ENCODE results near the gene BCAS3.
"Not testable (repeated sequence)": the region's sequence is repeated elsewhere in the genome, so short reads cannot be mapped to it uniquely, and the experiment has no call there.

Gene BCAS3

DNA sequence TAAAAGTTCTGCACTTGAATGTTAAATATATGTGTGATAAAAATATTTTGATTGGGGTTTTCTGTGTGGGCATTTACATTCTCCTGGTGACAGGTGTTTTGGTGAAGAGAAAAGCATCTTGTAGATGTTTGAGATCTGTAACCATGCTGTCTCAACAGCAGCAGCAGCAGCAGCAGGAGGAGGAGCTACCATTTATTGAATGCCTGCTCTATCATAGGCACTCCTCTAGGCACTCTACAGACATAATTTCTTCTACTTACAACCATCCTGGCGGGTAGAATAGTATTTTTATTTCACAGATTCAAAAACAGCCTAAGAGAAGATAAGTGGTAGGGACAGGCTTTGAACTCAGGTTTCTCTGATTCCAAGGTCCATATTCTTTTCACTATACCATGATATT is 562.3 kb downstream of the BCAS3 start:
- no peak for DNase-seq

DNA sequence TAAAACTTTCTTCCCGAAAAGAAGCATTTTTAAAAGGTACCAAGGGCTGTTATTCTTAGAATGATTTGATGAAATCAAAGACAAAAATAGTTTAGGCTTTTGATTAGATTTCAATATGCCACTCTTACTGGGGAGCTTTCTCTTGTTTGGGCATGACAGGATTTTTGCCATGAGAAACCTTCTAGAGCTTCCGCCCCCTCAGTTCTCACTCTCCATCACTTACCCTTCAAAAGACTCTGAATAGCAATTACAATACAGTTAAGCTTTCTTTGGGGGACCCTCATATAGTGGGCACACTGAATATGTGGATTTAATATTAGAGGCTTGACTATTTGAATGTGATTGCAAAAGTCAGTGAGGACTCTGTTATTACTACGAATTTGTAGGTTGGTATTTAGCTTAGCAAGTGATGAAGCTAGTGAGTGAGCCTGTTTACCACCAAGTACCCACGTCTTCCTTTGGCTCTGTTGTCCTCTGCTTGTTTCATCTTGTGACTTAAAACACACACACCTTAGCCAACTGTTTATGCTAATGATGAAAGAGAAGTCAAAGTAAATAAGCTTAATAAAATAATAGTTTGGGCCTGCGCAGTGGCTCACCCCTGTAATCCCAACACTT is 563.3 kb downstream of the BCAS3 start:
- DNase-seq, result no peak

DNA sequence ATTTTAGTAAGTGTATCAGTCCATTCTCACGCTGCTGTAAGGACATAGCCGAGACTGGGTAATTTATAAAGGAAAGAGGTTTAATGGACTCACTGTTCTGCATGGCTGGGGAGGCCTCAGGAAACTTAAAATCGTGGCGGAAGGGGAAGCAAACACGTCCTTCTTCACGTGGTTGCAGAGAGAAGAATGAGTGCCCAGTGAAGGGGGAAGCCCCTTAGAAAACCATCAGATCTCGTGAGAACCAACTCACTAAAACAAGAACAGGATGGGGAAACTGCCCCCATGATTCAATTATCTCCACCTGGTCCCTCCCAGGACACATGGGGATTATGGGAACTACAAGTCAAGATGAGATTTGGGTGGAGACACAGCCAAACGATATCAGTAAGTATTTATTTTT is 567.3 kb downstream of the BCAS3 start:
- DNase-seq, result not testable (repeated sequence)

DNA sequence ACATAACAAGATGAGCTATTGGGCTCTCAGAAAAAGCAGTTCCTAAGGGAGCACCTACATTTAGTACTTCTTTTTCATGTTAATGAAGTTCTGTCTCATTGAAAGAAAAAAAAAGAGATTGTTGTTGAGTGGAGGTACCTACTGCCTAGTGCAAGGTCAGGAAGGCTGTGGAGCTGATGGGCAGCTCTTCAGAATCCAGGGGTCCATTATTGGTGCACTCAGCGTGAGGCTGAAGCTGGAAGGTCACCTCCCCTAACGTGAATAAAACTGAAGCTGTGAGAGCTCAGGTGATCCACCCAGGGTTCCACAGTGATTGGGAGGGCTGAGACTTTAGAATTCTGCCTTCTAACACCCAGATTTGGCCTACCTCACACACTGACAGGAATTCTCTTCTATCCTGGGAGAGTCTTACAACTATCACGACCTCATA is 568.1 kb downstream of the BCAS3 start:
- no peak for DNase-seq

DNA sequence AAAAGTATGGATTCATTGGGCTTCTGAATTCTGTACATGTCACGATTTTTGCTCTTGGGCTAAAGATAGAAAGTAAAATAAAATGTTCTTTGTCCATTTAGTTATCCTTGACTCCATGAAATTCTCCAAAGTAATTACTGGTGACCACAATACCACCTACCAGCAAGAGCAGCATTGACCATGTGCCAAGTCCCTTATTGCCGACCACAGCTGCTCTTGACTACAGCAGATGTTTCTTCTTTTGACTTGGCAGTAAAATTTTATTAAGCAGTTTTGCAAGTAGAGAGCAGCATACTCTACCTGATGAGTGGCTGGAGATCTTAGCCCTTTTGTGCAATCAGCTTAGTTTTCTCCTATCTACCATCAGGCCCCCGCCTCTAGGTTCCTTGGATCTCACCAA is 569.8 kb downstream of the BCAS3 start:
- no peak for DNase-seq

DNA sequence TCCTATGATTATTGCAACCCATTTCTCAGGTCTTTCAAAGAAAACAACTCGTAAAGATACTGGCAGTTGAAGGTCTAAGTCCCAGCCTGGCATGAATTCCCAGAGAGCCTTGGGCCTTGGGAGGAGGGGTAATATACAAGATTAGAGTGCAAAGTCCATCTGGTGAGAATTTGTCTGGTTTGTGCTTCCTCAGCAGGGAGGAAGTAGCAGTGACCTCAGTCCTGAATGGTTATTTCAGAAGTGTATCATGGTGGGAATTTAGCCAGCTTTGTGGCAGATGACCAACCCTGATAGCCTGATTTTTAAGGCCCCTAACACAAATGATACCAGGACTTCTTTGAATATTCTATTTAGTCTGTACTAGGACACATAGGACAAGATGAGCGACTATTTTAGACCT is 570.7 kb downstream of the BCAS3 start:
- DNase-seq, result no peak

DNA sequence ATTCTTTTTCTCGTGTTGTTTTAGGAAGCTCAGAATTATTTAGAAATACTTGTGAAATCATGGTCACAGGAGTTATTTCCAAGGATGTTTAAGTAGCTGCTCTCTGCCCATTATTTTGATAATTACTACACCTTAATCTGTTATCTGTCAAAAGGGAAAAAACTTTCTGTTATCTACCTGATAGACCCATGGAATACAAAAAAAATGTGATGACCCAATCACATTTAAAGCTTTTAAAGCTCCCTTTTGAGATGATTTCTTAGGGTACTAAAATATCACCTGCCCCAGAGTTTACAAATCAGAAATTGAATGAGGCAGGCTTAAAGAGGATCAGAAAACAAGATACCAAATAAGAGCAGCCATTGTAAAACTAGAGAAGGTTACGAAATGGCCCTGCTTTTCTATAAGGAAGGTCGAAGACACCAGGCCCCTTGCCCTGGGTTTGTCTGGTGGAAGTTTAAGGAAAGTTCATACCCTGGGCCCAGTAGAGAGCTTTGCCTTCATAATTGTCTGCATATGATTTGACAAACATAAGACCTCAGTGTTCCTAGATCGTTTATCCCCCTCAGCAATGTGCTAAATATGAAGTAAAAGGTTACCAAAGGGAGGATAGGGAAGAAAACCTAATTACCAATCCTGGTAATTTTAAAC is 572.1 kb downstream of the BCAS3 start:
- DNase-seq, result no peak

DNA sequence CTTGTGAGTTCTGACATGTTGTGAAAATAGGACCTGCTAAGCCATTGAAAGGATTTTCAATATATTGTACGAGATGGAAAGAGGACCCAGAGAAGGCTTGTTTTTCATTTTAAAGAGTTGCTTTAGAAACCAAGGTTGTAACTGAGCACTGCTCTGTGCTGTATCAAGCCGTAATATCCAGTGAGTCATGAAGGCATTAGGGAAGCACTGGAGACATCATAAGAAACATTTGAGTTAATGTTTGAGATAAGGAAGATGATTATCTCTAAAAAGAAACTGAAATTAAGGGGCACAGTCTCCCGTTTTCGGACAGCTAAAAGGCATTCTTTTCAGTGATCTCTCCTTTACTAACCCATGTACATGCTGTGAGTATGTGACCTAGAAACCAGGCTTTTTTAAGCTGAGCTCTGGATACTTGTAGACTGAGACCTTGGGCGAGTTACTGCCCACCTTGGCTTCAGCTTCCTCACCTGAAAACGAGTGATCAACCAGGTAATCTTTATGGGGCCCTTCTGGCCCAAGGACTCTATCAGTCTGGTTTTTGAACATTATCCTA is 572.8 kb downstream of the BCAS3 start:
- DNase-seq, result no peak

DNA sequence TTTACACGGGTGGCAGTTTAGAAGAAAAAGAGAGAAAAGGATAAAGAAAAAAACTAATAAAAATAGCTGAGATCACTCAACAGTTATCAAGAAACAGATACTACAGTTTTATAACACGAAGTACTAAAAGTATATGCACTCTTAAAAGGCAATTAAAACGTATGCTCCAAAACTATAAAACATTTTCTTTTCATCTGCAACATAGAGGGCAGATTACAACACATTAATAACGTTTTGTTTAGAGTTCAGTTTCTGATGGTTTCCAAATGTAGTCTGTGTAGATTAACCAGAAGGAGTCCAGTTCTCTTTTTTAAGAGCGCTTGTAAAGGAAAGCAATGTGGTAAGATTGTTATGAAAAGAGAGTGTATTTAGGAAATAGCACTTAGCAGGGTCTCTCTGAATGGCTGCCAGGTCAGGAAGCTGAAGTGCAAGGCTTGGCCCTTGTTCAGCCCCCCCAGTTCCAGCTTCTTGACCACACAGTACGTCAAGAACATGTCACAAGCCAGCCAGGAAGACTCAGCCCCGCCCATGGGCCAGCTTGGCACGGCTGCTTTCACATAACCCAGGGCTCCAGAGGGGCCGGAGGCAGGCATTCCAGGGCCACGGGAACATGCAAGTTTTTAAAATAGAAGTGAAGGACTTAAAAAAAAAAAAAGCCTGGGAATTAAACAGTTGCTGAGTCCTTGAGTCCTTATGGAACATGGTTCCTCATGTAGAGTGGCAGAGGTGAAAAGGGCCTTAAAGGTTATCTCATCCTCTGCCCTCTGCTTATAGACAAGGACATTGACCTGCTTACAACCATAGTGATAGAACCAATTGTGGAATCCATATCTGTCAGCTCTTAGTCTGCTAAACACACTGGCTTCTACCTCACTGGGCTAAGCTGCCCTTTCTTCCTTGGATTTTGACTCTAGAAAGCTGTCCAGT is 574.6 kb downstream of the BCAS3 start:
- DNase-seq, result no peak

DNA sequence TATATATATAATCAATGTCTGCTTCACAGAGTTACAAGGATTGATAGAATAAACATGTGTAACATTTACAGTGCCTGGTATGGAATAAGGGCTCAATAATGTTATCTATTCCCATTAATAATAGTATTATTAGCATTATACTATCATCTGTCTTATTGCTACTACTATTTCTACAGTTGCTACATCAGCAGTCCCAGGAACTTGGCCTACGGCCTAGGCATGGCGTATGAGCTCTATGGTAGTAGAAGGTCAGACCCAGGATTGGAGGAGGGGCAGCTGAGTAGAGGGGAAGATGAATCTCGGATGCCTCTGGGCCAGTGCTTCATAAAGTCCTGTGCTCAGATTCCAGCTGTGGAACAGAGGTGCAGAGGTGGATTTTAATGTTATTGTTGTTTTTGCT is 575.7 kb downstream of the BCAS3 start:
- no peak for DNase-seq

DNA sequence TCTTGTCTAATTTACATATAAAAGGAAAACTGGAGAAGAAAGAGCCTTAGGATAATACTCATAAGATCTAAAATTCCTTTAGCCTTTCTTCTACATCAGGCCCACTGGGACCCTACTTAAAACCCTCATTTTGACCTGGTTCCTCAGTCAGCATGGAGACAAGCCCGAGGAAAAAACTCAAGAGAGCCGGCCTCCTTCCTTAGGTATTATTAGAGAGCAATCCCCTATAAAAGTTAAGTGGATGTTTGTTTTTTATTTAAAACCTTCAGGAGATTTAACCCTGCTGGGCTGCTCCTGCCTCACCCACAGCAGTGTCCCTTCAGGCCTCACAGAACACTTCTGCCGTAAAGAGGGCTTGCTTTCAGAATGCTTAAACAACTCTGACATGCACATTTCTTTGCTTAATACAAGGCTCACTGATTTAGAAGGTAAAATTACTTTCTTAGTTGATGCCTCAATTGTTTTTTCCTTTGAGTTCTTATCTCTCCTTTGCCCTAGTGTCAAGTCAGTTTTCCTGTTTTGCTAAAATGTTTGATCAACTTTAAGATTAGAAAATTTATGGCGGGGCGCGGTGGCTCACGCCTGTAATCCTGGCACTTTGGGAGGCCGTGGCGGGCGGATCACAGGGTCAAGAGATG is 576.4 kb downstream of the BCAS3 start:
- no peak for DNase-seq

DNA sequence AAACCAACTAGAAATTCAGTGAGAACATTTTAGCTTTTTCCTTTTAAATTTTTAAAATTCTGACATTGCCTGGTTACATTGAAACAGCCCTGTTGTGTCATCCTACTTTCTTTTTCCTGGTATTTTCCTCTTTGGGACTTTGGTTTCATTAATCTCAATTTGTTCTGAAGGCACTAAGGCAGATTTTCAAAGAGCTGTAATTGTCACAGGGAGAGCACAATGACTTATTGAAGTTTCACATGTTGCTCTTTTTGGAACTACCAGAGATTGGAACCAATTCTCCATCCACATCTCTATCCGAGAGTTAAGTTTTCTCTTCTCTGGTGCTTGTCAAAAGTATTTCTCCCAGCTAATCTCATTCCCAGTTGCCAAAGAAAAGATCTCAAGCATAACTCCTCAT is 577.3 kb downstream of the BCAS3 start:
- no peak for DNase-seq

DNA sequence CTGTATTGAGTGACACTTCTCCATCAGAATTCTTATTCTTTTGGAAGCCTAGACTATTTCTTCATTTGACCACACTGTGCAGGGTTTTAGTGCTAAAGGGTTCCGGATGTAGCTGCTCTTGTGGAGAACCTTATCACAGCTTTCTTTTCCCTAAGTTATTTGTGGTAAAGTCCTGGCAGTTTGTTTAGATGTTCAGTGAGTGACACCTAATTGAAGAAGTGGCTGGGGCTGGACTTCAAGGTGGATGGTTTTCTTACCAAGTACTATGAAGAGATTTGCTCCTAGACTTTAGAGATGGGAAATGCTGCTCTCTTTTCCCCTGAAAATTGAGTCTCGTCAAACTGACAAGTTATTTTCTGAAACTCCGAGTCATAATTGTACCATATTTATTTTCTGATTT is 578.0 kb downstream of the BCAS3 start:
- no peak for DNase-seq

DNA sequence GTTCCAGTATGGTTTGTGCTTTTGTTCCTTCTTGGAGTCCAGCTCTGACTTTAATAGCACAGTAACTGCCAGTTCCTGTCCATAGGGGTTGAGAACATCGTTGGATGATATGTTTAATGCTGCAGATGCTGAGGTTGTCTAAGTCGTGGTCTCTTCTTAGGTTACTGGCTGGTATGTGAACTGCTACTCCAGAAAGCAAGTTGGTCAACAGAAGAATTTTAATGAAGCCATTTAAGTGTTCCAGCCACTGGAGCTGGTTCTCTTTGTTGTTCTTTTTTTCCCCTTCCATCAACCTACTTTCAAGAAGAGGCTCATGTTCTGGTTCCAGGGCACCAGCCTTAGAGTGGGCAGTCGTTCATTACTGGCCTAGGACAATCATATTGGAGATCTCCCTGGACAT is 581.7 kb downstream of the BCAS3 start:
- DNase-seq, result no peak

DNA sequence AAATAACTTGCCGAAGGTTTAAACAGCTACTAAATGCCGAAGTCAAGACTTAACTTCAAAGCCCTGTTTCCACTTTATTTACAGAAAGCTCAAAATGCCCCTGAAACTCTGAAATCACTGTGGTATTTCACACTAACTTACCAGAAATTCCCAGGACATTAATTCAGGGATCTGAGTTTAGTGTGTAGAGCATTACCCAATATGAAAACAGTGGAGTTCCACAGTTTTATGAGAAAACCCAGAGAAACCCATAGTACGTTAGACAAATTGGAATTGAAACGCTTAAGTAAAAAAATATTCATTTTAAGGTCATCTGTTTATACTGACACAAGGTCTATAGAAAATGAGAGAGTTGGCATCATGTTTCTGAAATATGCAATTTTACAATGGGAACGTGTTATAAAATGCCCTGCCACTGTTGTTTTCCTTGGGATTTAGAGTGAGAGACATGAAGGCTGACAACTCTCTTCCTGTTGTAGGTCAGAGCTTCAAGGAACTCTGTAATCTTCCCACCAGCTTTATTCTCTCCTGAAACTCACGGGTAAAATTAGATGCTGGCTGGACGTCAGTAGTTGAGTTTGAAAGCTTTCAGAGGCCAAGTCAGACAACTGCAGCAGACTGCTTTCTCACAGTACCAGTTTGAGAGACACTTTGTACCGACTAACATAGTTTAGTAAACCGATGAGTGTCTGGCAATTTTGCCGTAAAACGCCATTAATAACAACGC is 582.6 kb downstream of the BCAS3 start:
- DNase-seq, result no peak

DNA sequence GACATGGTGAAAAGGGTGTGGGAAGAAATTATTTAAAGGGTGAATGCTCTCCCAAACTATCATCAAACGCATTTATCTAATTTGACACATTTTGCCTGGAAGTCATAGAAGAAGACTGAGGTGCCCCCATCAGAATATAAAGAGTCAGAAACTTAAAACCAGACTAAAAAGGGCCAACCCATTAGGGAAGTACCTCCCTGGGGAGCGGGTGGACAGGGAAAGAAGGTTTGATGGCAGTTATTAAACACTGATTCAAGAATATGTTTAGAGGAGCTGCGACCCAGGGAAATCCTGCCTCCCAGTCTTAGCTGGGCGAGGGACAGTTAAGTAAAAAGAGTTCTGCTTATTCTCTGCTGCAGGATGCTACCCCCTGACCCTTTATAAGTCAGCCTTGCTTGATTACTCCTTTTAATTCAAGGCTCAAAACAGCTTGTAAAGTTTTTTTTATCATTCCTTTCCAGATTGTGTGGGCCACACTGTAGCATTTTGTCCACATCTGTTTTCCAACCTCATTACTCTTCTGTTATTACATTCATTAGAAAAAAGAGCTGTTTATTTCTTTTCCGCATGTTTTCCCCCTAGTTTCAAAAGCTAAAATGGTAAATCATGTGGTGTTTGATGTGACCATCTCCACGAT is 583.5 kb downstream of the BCAS3 start:
- DNase-seq, result no peak

DNA sequence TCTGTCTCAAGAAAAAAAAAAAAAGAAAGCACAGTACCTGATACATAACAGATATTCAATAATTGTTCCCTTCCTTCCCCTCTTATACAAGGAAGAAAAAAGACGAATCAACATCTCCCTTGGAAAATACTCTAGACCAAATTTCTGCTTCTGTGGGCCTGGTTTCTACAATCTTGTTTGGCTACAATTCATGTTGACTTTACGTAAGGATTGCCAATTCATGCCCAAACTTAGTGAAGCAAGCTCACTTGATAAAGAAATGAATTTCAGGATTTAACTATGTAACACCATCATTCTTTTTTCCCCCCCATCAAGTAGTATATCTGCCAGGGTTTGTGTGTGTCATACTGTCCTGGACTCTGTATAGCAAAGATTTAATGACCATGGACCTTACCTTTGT is 587.7 kb downstream of the BCAS3 start:
- no peak for DNase-seq

DNA sequence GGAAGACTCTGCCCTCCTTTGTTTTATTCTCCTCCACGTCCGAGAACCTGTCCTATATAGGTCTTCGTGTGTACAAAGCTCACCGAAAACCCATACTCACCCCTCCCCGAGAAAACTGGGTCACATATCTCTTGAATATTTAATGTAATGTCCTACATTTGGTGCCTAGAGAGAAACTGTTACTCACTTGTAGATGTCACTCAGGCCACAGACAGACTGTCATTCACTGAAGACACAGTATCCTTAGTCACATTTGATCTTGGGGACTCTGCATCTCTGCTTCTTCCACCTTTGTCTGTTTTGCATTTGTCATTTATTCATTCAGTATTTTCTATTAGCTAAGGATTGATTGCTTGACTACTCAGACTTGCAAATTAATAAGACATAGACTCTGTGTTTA is 590.2 kb downstream of the BCAS3 start:
- DNase-seq, result no peak

DNA sequence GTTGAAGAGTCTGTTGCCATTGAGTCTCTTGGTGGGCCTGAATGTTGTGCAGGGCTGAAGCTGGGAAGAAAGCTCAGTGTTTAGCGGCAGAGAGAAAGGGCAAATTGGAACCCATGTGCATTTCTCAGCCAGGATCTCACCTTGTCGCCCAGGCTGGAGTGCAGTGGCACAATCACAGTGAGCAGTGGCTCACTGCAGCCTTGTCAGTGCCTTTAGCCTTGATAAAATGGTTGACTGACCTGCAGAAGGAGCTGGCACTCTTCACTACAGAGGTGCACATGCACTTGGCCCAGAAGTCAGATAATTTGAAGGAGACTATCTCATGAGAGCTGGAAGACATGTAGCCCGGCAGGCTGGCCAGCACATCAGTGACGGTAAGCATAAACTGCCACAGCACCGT is 597.7 kb downstream of the BCAS3 start:
- no peak for DNase-seq

DNA sequence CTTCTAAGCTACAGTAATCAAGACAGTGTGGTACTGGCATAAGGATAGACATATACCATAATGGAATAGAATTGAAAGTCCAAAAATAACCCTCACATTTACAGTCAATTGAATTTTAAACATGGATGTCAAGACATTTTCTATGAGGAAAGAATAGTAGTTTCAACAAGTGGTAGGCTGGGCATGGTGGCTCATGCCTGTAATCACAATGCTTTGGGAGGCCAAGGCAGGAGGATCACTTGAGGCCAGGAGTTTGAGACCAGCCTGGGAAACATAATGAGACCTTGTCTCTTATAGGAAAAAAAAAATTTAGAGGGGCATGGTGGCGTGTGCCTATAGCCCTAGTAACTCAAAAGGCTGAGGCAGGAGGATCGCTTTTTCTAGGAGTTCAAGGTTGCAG is 599.2 kb downstream of the BCAS3 start:
- DNase-seq, result no peak

DNA sequence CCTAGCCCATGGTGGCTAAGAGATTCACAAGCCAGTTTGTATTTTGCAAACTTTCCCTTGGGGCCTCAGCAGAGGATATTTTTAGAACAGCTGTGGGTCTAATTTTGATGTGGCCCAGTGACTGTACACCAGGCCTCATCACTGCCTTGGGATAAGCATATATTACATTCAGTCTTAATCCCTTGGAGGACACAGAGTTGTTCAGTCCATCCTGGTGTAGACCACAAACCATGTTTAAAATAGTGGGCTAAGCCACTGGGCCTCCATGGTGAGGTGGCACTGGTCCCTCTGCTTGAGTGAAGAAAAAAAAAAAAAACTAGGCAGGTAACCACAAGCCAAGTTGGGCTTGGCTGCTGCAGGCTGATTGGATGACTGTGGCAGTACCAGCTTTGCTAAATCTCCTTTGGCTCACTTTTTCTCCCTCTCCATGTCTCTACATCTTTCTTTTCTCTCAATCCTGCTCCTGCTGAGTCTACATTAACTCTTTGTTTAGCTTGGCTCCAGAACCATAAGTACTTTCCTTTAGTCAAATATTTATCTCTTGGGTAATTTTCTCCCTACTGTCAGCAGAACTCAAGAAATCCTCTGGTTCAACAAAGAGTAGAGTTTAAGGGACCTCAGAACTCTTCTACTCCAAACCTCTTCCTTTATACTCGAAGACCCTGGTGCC is 602.0 kb downstream of the BCAS3 start:
- DNase-seq, result no peak
